Brain microvascular endothelial cell (primary cell): ENCODE results near the gene KRTAP4-11.
"Not testable (repeated sequence)": the region's sequence is repeated elsewhere in the genome, so short reads cannot be mapped to it uniquely, and the experiment has no call there.

Source experiments
- DNase-seq: peaks from one replicate; pipeline ENCODE4 v3.0.0-alpha.2; 2020
- H3K27ac ChIP-seq: fragments of 250-450 bp; sonication (Bioruptor Pico); 2 replicates; pipeline ENCODE4 v1.5.1; 2020; ENCODE audit warnings: mild to moderate bottlenecking, moderate library complexity
- H3K27me3 ChIP-seq: fragments of 250-450 bp; sonication (Bioruptor Pico); replicated peaks from 2 replicates; pipeline ENCODE4 v1.5.1; 2020; ENCODE audit warnings: mild to moderate bottlenecking
- H3K36me3 ChIP-seq: fragments of 250-450 bp; sonication (Bioruptor Pico); replicated peaks from 2 replicates; pipeline ENCODE4 v1.5.1; 2020; ENCODE audit warnings: mild to moderate bottlenecking
- H3K4me3 ChIP-seq: 2 replicates; pipeline ENCODE4 v1.5.1; 2011; ENCODE audit warnings: low read depth, mild to moderate bottlenecking, control low read depth, low read length, moderate library complexity
- CTCF ChIP-seq: IDR thresholded peaks from 2 replicates; pipeline ENCODE4 v1.5.1; 2011; ENCODE audit warnings: low read depth, mild to moderate bottlenecking, moderate library complexity, low read length, control low read depth, inconsistent platforms; ENCODE audit errors: missing control alignments
- in situ Hi-C: cut with HindIII; loops from 2 replicates; pipeline ENCODE4 v1.10.0; 2017; ENCODE audit warnings: low sequenced_read_pairs, low pct_ligation_motif_present

The KRTAP4-11 gene

GRCh38 chr17:41141361-41141760, 23.2 kb upstream of the KRTAP4-11 start:
- TF ChIP-seq CTCF: no peak
- no peak for DNase-seq
- H3K4me3 ChIP-seq: no peak overlapping the region
- H3K36me3 ChIP-seq: no peaks in the 10 kb centered on the region
- H3K27me3 ChIP-seq: no peaks in the 10 kb centered on the region
- H3K27ac ChIP-seq: peak overlapping the region; percentile 9
- in situ Hi-C loops: no loop called here

GRCh38 chr17:41140360-41141131, 22.4 kb upstream of the KRTAP4-11 start, which contains the start of gene KRTAP4-6:
KRTAP4-6 (minus strand) TSS chr17:41140544; CDS start chr17:41140487, 57 bp downstream.
- peak within 1 kb of the TSS; percentile 9 for H3K27ac ChIP-seq

GRCh38 chr17:41139865-41140264, 21.7 kb upstream of the KRTAP4-11 start:
- H3K36me3 ChIP-seq, H3K27me3 ChIP-seq, H3K27ac ChIP-seq, in situ Hi-C loops, H3K4me3 ChIP-seq, DNase-seq: not testable (repeated sequence)

More at GRCh38 chr17:41140360-41141131, 22.4 kb upstream of the KRTAP4-11 start, which contains the start of gene KRTAP4-6:
- TF ChIP-seq CTCF: no peak
- Histone ChIP-seq H3K27me3 (no peaks in the 10 kb centered on the region), H3K4me3 (no peak within 1 kb of the TSS), H3K36me3 (no peaks in the 10 kb centered on the region)
- in situ Hi-C loops: no loop called here
- peak; percentile 88 for DNase-seq

DNA sequence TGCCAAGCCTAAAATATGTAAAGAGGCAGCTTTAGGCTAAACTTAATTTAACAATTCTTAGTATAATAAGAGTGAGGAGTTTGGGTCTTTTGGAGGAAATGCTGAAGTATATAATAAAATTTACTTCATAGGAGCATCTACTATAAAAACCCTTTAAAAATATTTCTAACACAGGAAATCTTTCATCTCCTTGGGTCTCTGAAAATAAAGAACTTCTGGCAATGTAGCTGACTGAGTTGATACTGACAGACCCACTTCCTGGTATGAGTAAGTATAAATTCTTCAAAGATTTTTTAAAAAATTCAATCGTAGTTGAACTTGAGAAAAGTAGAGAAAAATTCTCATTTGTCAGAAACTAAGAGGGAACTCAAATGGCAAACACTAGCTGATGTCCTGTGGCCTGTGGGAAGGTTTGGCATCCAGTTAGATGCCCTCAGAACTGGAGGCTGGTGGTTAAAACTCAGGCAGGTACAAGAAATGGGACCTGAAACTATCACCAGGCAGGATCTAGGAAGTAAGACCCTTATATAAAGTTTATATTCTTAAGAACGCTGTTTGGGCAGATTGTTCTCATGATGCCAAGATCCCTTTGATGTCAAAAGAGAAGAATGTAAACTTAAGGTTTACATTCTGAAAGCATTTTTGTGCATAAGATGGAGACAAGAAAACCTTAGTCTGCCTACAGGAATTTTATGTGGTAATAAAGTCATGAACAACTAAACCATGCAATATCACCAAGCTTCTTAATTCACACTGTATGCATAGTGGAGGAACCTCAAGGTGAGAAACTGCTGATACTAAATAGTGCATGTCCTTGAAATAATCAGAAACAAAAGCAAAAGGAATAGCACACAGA, 15.9 kb upstream of the KRTAP4-11 start:
- H3K27me3 ChIP-seq: no peaks in the 10 kb centered on the region
- no peak for TF ChIP-seq CTCF
- H3K27ac ChIP-seq: peak overlapping the region; percentile 42
- in situ Hi-C loops: no loop called here
- H3K36me3 ChIP-seq: no peaks in the 10 kb centered on the region
- DNase-seq: no peak
- no peak overlapping the region for H3K4me3 ChIP-seq

GRCh38 chr17:41131979-41132378, 13.8 kb upstream of the KRTAP4-11 start:
- in situ Hi-C loops: no loop called here
- H3K4me3 ChIP-seq: no peak overlapping the region

More at GRCh38 chr17:41131979-41132378, 13.8 kb upstream of the KRTAP4-11 start:
- Histone ChIP-seq H3K27me3 (no peaks in the 10 kb centered on the region), H3K36me3 (no peaks in the 10 kb centered on the region), H3K27ac (no peak overlapping the region)
- no peak for TF ChIP-seq CTCF
- DNase-seq: no peak
